GM23338 (cell line): ENCODE results near the gene AGER. TPM values are rescaled to one million over a fixed set of nuclear protein-coding genes. Genes with fewer than 3 reads are reported as not detected.

ENCODE experiments used
- ATAC-seq: fragments of 200-7000 bp; cut with Tn5 transposase; 3 replicates; pipeline ENCODE4 v1.9.1; 2020
- DNase-seq: peaks from one replicate; pipeline ENCODE4 v3.0.0-alpha.2; 2015; ENCODE audit warnings: low spot score
- H2AFZ ChIP-seq: fragments of 200-600 bp; sonication (generic); 2 replicates; pipeline ENCODE4 v1.8.0; 2016; ENCODE audit warnings: antibody characterized with exemption, mild to moderate bottlenecking, moderate library complexity
- H3F3A ChIP-seq: fragments of 200-600 bp; sonication (generic); replicated peaks from 2 replicates; pipeline ENCODE4 v1.8.0; 2017; ENCODE audit warnings: antibody characterized with exemption, mixed run types, low read depth
- H3K27ac ChIP-seq: fragments of 200-600 bp; sonication (generic); 2 replicates; pipeline ENCODE4 v1.6.1; 2016; ENCODE audit warnings: low read depth
- H3K27me3 ChIP-seq: fragments of 200-600 bp; sonication (generic); 2 replicates; pipeline ENCODE4 v1.8.0; 2016; ENCODE audit warnings: mild to moderate bottlenecking, mixed run types, moderate library complexity; ENCODE audit not compliant: insufficient read depth
- H3K36me3 ChIP-seq: fragments of 200-600 bp; sonication (generic); 2 replicates; pipeline ENCODE4 v1.8.0; 2016; ENCODE audit warnings: mild to moderate bottlenecking; ENCODE audit not compliant: insufficient read depth
- H3K4me1 ChIP-seq: fragments of 200-600 bp; sonication (generic); 2 replicates; pipeline ENCODE4 v1.8.0; 2016; ENCODE audit warnings: mild to moderate bottlenecking, moderate library complexity; ENCODE audit not compliant: insufficient read depth
- H3K4me2 ChIP-seq: fragments of 200-600 bp; sonication (generic); 2 replicates; pipeline ENCODE4 v1.7.1; 2017; ENCODE audit warnings: mixed run types
- H3K4me3 ChIP-seq: fragments of 200-600 bp; sonication (generic); 2 replicates; pipeline ENCODE4 v1.6.1; 2016; ENCODE audit warnings: mixed run types
- H3K79me2 ChIP-seq: fragments of 200-600 bp; sonication (generic); replicated peaks from 2 replicates; pipeline ENCODE4 v1.8.0; 2017; ENCODE audit warnings: mild to moderate bottlenecking; ENCODE audit not compliant: insufficient read depth
- H3K9me2 ChIP-seq: fragments of 200-600 bp; sonication (generic); 2 replicates; pipeline ENCODE4 v1.8.0; 2017; ENCODE audit not compliant: insufficient read depth
- H4K20me1 ChIP-seq: fragments of 200-600 bp; sonication (generic); replicated peaks from 2 replicates; pipeline ENCODE4 v1.8.0; 2017; ENCODE audit warnings: mild to moderate bottlenecking; ENCODE audit not compliant: insufficient read depth
- H3K27ac Mint-ChIP-seq: 2 replicates; pipeline ENCODE4 v1.8.0; 2020; ENCODE audit warnings: inconsistent platforms, mild to moderate bottlenecking, moderate library complexity, mixed read lengths
- H3K27me3 Mint-ChIP-seq: 3 replicates; pipeline ENCODE4 v1.8.0; 2022; ENCODE audit warnings: low read depth, mild to moderate bottlenecking, moderate library complexity, mixed read lengths, inconsistent platforms; ENCODE audit not compliant: insufficient read depth, poor library complexity
- H3K36me3 Mint-ChIP-seq: 3 replicates; pipeline ENCODE4 v1.8.0; 2021; ENCODE audit warnings: low read depth, mild to moderate bottlenecking, inconsistent platforms, moderate library complexity, mixed read lengths
- H3K4me1 Mint-ChIP-seq: 3 replicates; pipeline ENCODE4 v1.8.0; 2020; ENCODE audit warnings: mild to moderate bottlenecking, inconsistent platforms, mixed read lengths
- H3K4me3 Mint-ChIP-seq: 3 replicates; pipeline ENCODE4 v1.8.0; 2021; ENCODE audit warnings: moderate library complexity, mild to moderate bottlenecking, inconsistent platforms, mixed read lengths
- H3K9me3 Mint-ChIP-seq: 3 replicates; pipeline ENCODE4 v1.8.0; 2020; ENCODE audit warnings: moderate library complexity, mild to moderate bottlenecking, inconsistent platforms, mixed read lengths
- CREB1 ChIP-seq: fragments of 250-450 bp; sonication (Bioruptor Pico); IDR thresholded peaks from 2 replicates; pipeline ENCODE4 v1.5.0; 2020; ENCODE audit warnings: low read depth, mild to moderate bottlenecking, moderate library complexity
- CTCF ChIP-seq, 2 experiments: fragments of 200-600 bp in 1 of 2; sonication (generic) in 1 of 2; conservative IDR thresholded peaks; 2 replicates each; pipeline versions ENCODE4 v1.5.1 to v1.6.1; 2016 to 2017; ENCODE audit warnings: antibody characterized with exemption in 2 of 2, low read depth in 2 of 2, mild to moderate bottlenecking in 2 of 2, moderate library complexity in 1 of 2
- EZH2 ChIP-seq: fragments of 200-600 bp; sonication (generic); IDR thresholded peaks from one replicate; pipeline ENCODE4 v1.8.0; 2017; ENCODE audit warnings: antibody characterized with exemption, mild to moderate bottlenecking, low read depth; ENCODE audit not compliant: unreplicated experiment
- EZH2phosphoT487 ChIP-seq: fragments of 200-600 bp; sonication (generic); IDR thresholded peaks from one replicate; pipeline ENCODE4 v1.8.1; 2018; ENCODE audit warnings: antibody characterized with exemption; ENCODE audit not compliant: unreplicated experiment
- JUNB ChIP-seq: IDR thresholded peaks from one replicate; pipeline ENCODE4 v1.6.1; 2016; ENCODE audit warnings: antibody characterized with exemption; ENCODE audit not compliant: unreplicated experiment
- NANOG ChIP-seq: IDR thresholded peaks from 2 replicates; pipeline ENCODE4 v1.6.1; 2016; ENCODE audit warnings: antibody characterized with exemption, borderline replicate concordance
- POLR2AphosphoS5 ChIP-seq: IDR thresholded peaks from 2 replicates; pipeline ENCODE4 v1.6.1; 2016; ENCODE audit warnings: antibody characterized with exemption, low read depth
- ZNF114 ChIP-seq: fragments of 250-450 bp; sonication (Bioruptor Pico); IDR thresholded peaks from 2 replicates; pipeline ENCODE4 v1.5.0; 2020; ENCODE audit warnings: mild to moderate bottlenecking, moderate library complexity
- polyA plus RNA-seq: library from polyadenylated mRNA; unstranded; fragments of >200 nt; fragmentation: Nextera tagmentation; extraction: Ambion mirVana; gene quantifications from 2 replicates; pipeline ENCODE4 v1.2.1, GENCODE V29; 2016
- total RNA-seq: library from RNA; depleted of rRNA; stranded (reverse); fragments of >200 nt; shearing (Covaris generic); gene quantifications from 2 replicates; pipeline ENCODE4 v1.2.3, GENCODE V29; 2014
- TF ChIP-seq, protein P1 (sequence below): IDR thresholded peaks from one replicate; pipeline ENCODE4 v1.6.1; 2018; ENCODE audit warnings: antibody characterized with exemption; ENCODE audit not compliant: unreplicated experiment
- TF ChIP-seq, protein P2 (sequence below): IDR thresholded peaks from 2 replicates; pipeline ENCODE4 v1.6.1; 2016; ENCODE audit warnings: antibody characterized with exemption

AGER gene
- total and polyA plus RNA-seq, 2 experiments from 2014 or later, result 2.3 to 3.4 TPM

GRCh38 chr6:32204268-32204715 is 20.2 kb upstream of the AGER start (continued):
- TF ChIP-seq, protein P1, sequence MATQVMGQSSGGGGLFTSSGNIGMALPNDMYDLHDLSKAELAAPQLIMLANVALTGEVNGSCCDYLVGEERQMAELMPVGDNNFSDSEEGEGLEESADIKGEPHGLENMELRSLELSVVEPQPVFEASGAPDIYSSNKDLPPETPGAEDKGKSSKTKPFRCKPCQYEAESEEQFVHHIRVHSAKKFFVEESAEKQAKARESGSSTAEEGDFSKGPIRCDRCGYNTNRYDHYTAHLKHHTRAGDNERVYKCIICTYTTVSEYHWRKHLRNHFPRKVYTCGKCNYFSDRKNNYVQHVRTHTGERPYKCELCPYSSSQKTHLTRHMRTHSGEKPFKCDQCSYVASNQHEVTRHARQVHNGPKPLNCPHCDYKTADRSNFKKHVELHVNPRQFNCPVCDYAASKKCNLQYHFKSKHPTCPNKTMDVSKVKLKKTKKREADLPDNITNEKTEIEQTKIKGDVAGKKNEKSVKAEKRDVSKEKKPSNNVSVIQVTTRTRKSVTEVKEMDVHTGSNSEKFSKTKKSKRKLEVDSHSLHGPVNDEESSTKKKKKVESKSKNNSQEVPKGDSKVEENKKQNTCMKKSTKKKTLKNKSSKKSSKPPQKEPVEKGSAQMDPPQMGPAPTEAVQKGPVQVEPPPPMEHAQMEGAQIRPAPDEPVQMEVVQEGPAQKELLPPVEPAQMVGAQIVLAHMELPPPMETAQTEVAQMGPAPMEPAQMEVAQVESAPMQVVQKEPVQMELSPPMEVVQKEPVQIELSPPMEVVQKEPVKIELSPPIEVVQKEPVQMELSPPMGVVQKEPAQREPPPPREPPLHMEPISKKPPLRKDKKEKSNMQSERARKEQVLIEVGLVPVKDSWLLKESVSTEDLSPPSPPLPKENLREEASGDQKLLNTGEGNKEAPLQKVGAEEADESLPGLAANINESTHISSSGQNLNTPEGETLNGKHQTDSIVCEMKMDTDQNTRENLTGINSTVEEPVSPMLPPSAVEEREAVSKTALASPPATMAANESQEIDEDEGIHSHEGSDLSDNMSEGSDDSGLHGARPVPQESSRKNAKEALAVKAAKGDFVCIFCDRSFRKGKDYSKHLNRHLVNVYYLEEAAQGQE, result no peak
- TF ChIP-seq ZNF114 (CRISPR knock-in tag) (no peak), EZH2phosphoT487 (no peak)
- TF ChIP-seq, protein P2, sequence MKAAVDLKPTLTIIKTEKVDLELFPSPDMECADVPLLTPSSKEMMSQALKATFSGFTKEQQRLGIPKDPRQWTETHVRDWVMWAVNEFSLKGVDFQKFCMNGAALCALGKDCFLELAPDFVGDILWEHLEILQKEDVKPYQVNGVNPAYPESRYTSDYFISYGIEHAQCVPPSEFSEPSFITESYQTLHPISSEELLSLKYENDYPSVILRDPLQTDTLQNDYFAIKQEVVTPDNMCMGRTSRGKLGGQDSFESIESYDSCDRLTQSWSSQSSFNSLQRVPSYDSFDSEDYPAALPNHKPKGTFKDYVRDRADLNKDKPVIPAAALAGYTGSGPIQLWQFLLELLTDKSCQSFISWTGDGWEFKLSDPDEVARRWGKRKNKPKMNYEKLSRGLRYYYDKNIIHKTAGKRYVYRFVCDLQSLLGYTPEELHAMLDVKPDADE, result no peak

GRCh38 chr6:32203426-32204267 is 19.6 kb upstream of the AGER start:
- H3K9me2 ChIP-seq, result no peaks in the 10 kb centered on the region
- no peaks in the 10 kb centered on the region for H4K20me1 ChIP-seq
- Mint-ChIP-seq H3K4me3 (no peak overlapping the region), H3K9me3 (peaks cover 3% of the 10 kb centered on the region; the same call in 2 of the 3 replicates), H3K27ac (no peak overlapping the region), H3K27me3 (no peaks in the 10 kb centered on the region), H3K36me3 (no peaks in the 10 kb centered on the region), H3K4me1 (no peaks in the 10 kb centered on the region; the same call in 2 of the 3 replicates)
- no peaks in the 10 kb centered on the region for H3K36me3 ChIP-seq
- no peak overlapping the region for H3K27ac ChIP-seq
- DNase-seq (no peak), ATAC-seq (no peak)
- no peaks in the 10 kb centered on the region for H3K79me2 ChIP-seq
- no peak overlapping the region for H2AFZ ChIP-seq
- no peak overlapping the region for H3K4me2 ChIP-seq
- H3F3A ChIP-seq, result no peaks in the 10 kb centered on the region
- H3K4me1 ChIP-seq, result no peaks in the 10 kb centered on the region
- H3K27me3 ChIP-seq, result no peaks in the 10 kb centered on the region
- no peak overlapping the region for H3K4me3 ChIP-seq
- TF ChIP-seq EZH2 (no peak), POLR2AphosphoS5 (no peak), ZNF114 (CRISPR knock-in tag) (no peak), JUNB (no peak), NANOG (no peak), CTCF (conservative IDR thresholded peaks at IDR 0.05; ENCODE audit: low read depth in 2 of 2) (no peak), CREB1 (CRISPR knock-in tag) (no peak)
- TF ChIP-seq, protein P2, result no peak
- TF ChIP-seq, protein P1, result no peak
